Aorta (tissue), 5 donors: ENCODE data around the gene HEATR5A. TPM values are rescaled to one million over a fixed set of nuclear protein-coding genes. Genes with fewer than 3 reads are reported as not detected.
"Not testable (repeated sequence)": the region's sequence is repeated elsewhere in the genome, so short reads cannot be mapped to it uniquely, and the experiment has no call there.

ENCODE experiments used
- ATAC-seq: fragments of 200-7000 bp; cut with Tn5 transposase; one replicate; pipeline ENCODE4 v1.9.1; 2022; ENCODE audit warnings: moderate library complexity; ENCODE audit not compliant: low FRiP score
- DNase-seq, 2 donors: peaks; one replicate each; pipeline ENCODE4 v3.0.0-alpha.2; 2020
- H3K27ac ChIP-seq, 2 donors: one replicate each; pipeline ENCODE4 v1.5.1; 2013; ENCODE audit warnings: low read length in 2 of 2, mild to moderate bottlenecking in 2 of 2, moderate library complexity in 2 of 2, control low read depth in 1 of 2, inconsistent platforms in 1 of 2, low read depth in 1 of 2
- H3K27me3 ChIP-seq, 2 donors: one replicate each; pipeline ENCODE4 v1.6.1; 2013; ENCODE audit warnings: control low read depth in 1 of 2, low read length in 1 of 2, mild to moderate bottlenecking in 1 of 2, moderate library complexity in 1 of 2; ENCODE audit not compliant: insufficient read depth in 2 of 2, control insufficient read depth in 1 of 2
- H3K36me3 ChIP-seq, 2 donors: one replicate each; pipeline ENCODE4 v1.6.1; 2013; ENCODE audit warnings: control low read depth in 1 of 2, low read length in 1 of 2, mild to moderate bottlenecking in 1 of 2; ENCODE audit not compliant: insufficient read depth in 2 of 2, control insufficient read depth in 1 of 2
- H3K4me1 ChIP-seq, 2 donors: one replicate each; pipeline ENCODE4 v1.6.1; 2013; ENCODE audit warnings: low read length in 2 of 2, control low read depth in 1 of 2, mild to moderate bottlenecking in 1 of 2, moderate library complexity in 1 of 2; ENCODE audit not compliant: insufficient read depth in 2 of 2, control insufficient read depth in 1 of 2
- H3K4me3 ChIP-seq, 2 donors: one replicate each; pipeline ENCODE4 v1.5.1; 2013; ENCODE audit warnings: low read length in 2 of 2, control low read depth in 1 of 2, mild to moderate bottlenecking in 1 of 2
- H3K9me3 ChIP-seq: one replicate; pipeline ENCODE4 v1.6.1; 2013; ENCODE audit warnings: mild to moderate bottlenecking, low read length; ENCODE audit not compliant: control insufficient read depth
- WGBS, 2 donors: extraction: QIAGEN DNeasy Blood & Tissue Kit; methylation state at CpG; one replicate each; pipeline ENCODE4 v1.1.7; 2013; 5-methylcytosine and 5-hydroxymethylcytosine counted together
- intact Hi-C, 2 donors: fragments of 100-400 bp; cut with DNase I; formaldehyde crosslinking; loops; one replicate each; pipeline versions ENCODE4 v1.14.2 to v1.15.0; 2022
- polyA plus RNA-seq, 2 donors: library from polyadenylated mRNA; stranded (reverse); fragments of 200-250 nt; gene quantifications; one replicate each; pipeline ENCODE4 v1.2.3, GENCODE V29; 2013
- total RNA-seq, 2 donors: library from RNA; stranded (reverse); fragmentation: NEBNext Ultra II Directional; extraction: Animal tissue kit (Norgen Biotek cat#: 25700); gene quantifications; one replicate each; pipeline ENCODE4 v1.2.1, GENCODE V29; 2021
- donor health status: healthy with polysubstance abuse.
- donor health status: Bipolar disorder and iron deficiency.
- donor health status: DM: no; HTN: no; CAD: no.
- donor health status: DM: no; HTN: no; CAD: no.
- donor health status: DM: yes; HTN: yes; CAD: no.

Gene HEATR5A
- total and polyA plus RNA-seq, 4 donors = 7.5 to 53.0 (median 25.3) TPM

- H3K27me3 ChIP-seq = no peaks in the 10 kb centered on the region
- ATAC-seq = peak; percentile 69
- H3K9me3 ChIP-seq = no peaks in the 10 kb centered on the region
- no peak overlapping the region for H3K4me3 ChIP-seq
- DNase-seq = no peak
- H3K4me1 ChIP-seq = no peaks in the 10 kb centered on the region
- intact Hi-C loops = loop anchor here in 1 of 2 donors (2.0 kb wide), 1 partner anchor 62 kb away; no protein-coding TSS in a partner anchor
- peaks cover 0 to 6% of the 10 kb centered on the region in 2 donors for H3K36me3 ChIP-seq
- no peak overlapping the region for H3K27ac ChIP-seq
- WGBS, 2 donors = 21 to 42% methylated on average over 5 of the region's 5 CpGs
These were observed 31.5 kb downstream of the HEATR5A start for GRCh38 chr14:31388687-31389413.

- H3K9me3 ChIP-seq = no peaks in the 10 kb centered on the region
- H3K36me3 ChIP-seq = peaks cover 0 to 3% of the 10 kb centered on the region in 2 donors
- no peak for ATAC-seq
- no peak overlapping the region for H3K4me3 ChIP-seq
- no peaks in the 10 kb centered on the region for H3K27me3 ChIP-seq
- H3K4me1 ChIP-seq = no peaks in the 10 kb centered on the region
- no peak for DNase-seq
- 95 to 96% methylated on average over 7 of the region's 7 CpGs for WGBS, 2 donors
- intact Hi-C loops = no loop called here
- H3K27ac ChIP-seq = no peak overlapping the region
These were observed 33.3 kb downstream of the HEATR5A start for GRCh38 chr14:31387091-31387490.

GRCh38 chr14:31386271-31386670 lies 34.1 kb downstream of the HEATR5A start:
- H3K4me3 ChIP-seq = no peak overlapping the region
- intact Hi-C loops = no loop called here
- WGBS, 2 donors = 97% methylated on average over 5 of the region's 5 CpGs
- no peak for DNase-seq
- H3K36me3 ChIP-seq = peaks cover 3 to 4% of the 10 kb centered on the region in 2 donors
- no peak overlapping the region for H3K27ac ChIP-seq
- H3K27me3 ChIP-seq = no peaks in the 10 kb centered on the region
- no peak for ATAC-seq
- no peaks in the 10 kb centered on the region for H3K4me1 ChIP-seq
- H3K9me3 ChIP-seq = no peaks in the 10 kb centered on the region

GRCh38 chr14:31382221-31382620 lies 38.1 kb downstream of the HEATR5A start:
- 86 to 95% methylated on average over 1 of the region's 1 CpG for WGBS, 2 donors

GRCh38 chr14:31380106-31380505 lies 40.2 kb downstream of the HEATR5A start:
- ATAC-seq (no peak), DNase-seq (no peak)
- no peaks in the 10 kb centered on the region for H3K4me1 ChIP-seq
- no peak overlapping the region for H3K27ac ChIP-seq
- no peaks in the 10 kb centered on the region for H3K27me3 ChIP-seq
- WGBS, 2 donors = 83 to 85% methylated on average over 3 of the region's 3 CpGs
- H3K4me3 ChIP-seq = no peak overlapping the region
- no peaks in the 10 kb centered on the region for H3K9me3 ChIP-seq
- intact Hi-C loops = no loop called here
- H3K36me3 ChIP-seq = peaks cover 5% of the 10 kb centered on the region in 2 donors

More at GRCh38 chr14:31382221-31382620, 38.1 kb downstream of the HEATR5A start:
- Histone ChIP-seq H3K4me3 (no peak overlapping the region), H3K27ac (no peak overlapping the region), H3K36me3 (peaks cover 3 to 5% of the 10 kb centered on the region in 2 donors), H3K9me3 (no peaks in the 10 kb centered on the region), H3K27me3 (no peaks in the 10 kb centered on the region), H3K4me1 (no peaks in the 10 kb centered on the region)
- ATAC-seq = no peak
- no peak for DNase-seq
- intact Hi-C loops = no loop called here

- H3K27me3 ChIP-seq, H3K4me3 ChIP-seq, H3K27ac ChIP-seq, H3K9me3 ChIP-seq, H3K36me3 ChIP-seq, intact Hi-C loops, DNase-seq, H3K4me1 ChIP-seq, ATAC-seq: not testable (repeated sequence)
- whole genome bisulfite sequencing, 2 donors = 95 to 97% methylated on average over 16 of the region's 16 CpGs
These were observed 41.0 kb downstream of the HEATR5A start for GRCh38 chr14:31379125-31379947.

- 94 to 96% methylated on average over 5 of the region's 5 CpGs for WGBS, 2 donors
- ATAC-seq (no peak), DNase-seq (no peak)
- Histone ChIP-seq H3K4me3 (no peak overlapping the region), H3K27me3 (no peaks in the 10 kb centered on the region), H3K36me3 (peaks cover 3 to 5% of the 10 kb centered on the region in 2 donors), H3K4me1 (no peaks in the 10 kb centered on the region), H3K9me3 (no peaks in the 10 kb centered on the region), H3K27ac (no peak overlapping the region)
- intact Hi-C loops = no loop called here
These were observed 42.9 kb downstream of the HEATR5A start for GRCh38 chr14:31377433-31377832.

GRCh38 chr14:31371646-31372045 lies 48.7 kb downstream of the HEATR5A start:
- WGBS, 2 donors = 81 to 82% methylated on average over 2 of the region's 2 CpGs
- intact Hi-C loops = no loop called here
- Histone ChIP-seq H3K9me3 (no peaks in the 10 kb centered on the region), H3K36me3 (peaks cover 0 to 4% of the 10 kb centered on the region in 2 donors), H3K27me3 (no peaks in the 10 kb centered on the region), H3K4me3 (no peak overlapping the region), H3K27ac (no peak overlapping the region), H3K4me1 (no peaks in the 10 kb centered on the region)
- ATAC-seq (no peak), DNase-seq (no peak)
